ENCODE measurements around the gene ZNF398.
A peak's percentile ranks its signal among the peaks of the same experiment; 100 is the strongest.
"Not testable (repeated sequence)": the region's sequence is repeated elsewhere in the genome, so short reads cannot be mapped to it uniquely, and the experiment has no call there.

ZNF398 gene

GRCh38 chr7:149125863-149126661, 21.2 kb upstream of the ZNF398 start, which contains the start of gene ZNF425:
Gene ZNF425 (minus strand): TSS chr7:149126324. CDS start chr7:149126213, 111 bp downstream.
- Histone ChIP-seq H3K27me3 (ENCODE audit: control insufficient read depth in 5 of 5, insufficient read depth in 4 of 5, low read length in 5 of 5) (no peaks in the 10 kb centered on the region), H3K4me3 (ENCODE audit: low read depth in 1 of 5, low read length in 5 of 5) (peak within 1 kb of the TSS; percentile 79 to 99 (median 98)), H3K27ac (ENCODE audit: low read depth, low read length) (peak within 1 kb of the TSS; percentile 91), H3K4me1 (ENCODE audit: control insufficient read depth in 5 of 5, insufficient read depth in 5 of 5, low read length in 5 of 5) (peaks cover 0 to 29% (median 20%) of the 10 kb centered on the region in 5 donors), H3K9ac (ENCODE audit: low read length in 5 of 5) (peak within 1 kb of the TSS; percentile 87 to 98 (median 98)), H3K36me3 (ENCODE audit: control insufficient read depth in 5 of 5, insufficient read depth in 5 of 5, low read length in 5 of 5) (peaks cover 0 to 5% (median 3%) of the 10 kb centered on the region in 5 donors), H3K9me3 (ENCODE audit: control insufficient read depth in 5 of 5, low read length in 5 of 5) (peaks cover 0 to 6% (median 4%) of the 10 kb centered on the region in 5 donors)

DNA sequence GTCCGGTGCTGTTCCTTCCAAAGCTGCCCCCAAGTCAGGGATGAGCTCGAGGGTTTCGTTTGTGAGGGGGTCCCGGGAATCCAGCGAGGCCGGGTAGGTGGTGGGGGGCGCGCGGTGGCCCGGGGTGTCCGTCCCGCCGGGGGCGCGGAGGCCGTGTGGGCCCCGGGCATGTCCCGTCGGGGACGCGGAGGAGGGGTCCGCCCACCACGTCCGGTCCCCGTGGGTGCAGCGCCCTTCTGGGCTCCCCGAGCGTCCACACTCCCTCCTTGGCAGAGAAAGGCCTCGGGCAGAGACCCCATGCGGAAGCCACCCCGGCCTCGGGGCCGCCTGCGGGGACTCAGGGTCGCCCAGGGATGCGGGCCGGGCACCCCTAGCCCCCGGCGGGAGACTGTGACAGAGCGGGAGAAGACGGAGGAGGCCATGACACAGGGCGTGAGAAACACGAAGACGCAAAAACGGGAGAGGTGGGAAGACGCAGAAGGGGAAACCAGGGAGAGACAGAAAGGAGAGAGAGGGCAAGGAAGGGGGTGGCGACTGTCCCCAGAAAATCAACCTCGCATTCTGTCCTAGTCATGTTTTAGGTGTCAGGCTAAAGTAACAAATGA, 20.5 kb upstream of the ZNF398 start:
- Histone ChIP-seq H3K4me1 (ENCODE audit: control insufficient read depth in 5 of 5, insufficient read depth in 5 of 5, low read length in 5 of 5) (peaks cover 0 to 29% (median 20%) of the 10 kb centered on the region in 5 donors), H3K9me3 (ENCODE audit: control insufficient read depth in 5 of 5, low read length in 5 of 5) (peaks cover 0 to 6% (median 4%) of the 10 kb centered on the region in 5 donors), H3K9ac (ENCODE audit: low read length in 5 of 5) (peak overlapping the region; percentile 87 to 98 (median 98)), H3K27ac (ENCODE audit: low read depth, low read length) (peak overlapping the region; percentile 91), H3K27me3 (ENCODE audit: control insufficient read depth in 5 of 5, insufficient read depth in 4 of 5, low read length in 5 of 5) (no peaks in the 10 kb centered on the region), H3K36me3 (ENCODE audit: control insufficient read depth in 5 of 5, insufficient read depth in 5 of 5, low read length in 5 of 5) (peaks cover 0 to 6% (median 4%) of the 10 kb centered on the region in 5 donors), H3K4me3 (ENCODE audit: low read depth in 1 of 5, low read length in 5 of 5) (peak overlapping the region; percentile 79 to 99 (median 98))

DNA sequence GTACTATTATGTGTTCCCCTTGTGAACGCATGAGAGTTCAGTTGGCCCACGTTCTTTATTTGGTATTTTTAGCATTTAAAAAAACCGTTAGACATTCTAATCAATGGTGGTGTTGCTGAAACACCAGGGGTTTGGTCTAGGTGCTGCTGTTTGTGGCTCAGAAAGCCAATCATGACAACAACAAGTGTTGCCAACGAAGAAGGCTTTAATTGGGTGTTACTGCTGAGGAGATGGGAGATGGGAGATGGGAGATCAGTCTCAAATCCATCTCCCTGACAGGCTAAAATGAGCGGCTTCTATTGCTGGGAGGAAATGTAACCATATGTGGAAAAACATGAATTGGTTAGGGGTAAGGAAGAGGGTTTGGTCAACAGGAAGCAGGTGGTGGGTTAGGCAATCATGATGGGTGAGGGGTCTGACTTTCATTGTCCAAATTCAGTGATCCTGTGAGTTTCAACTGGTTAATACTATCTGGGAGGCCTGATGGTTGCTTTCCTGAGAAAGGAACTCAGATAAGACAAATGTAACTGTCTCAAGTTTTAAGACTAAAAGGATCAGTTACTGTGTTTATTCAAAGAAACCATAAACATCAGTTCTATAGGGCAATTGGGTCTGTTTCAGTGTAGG, 16.6 kb upstream of the ZNF398 start:
- Histone ChIP-seq H3K27me3 (ENCODE audit: control insufficient read depth in 5 of 5, insufficient read depth in 4 of 5, low read length in 5 of 5) (no peaks in the 10 kb centered on the region), H3K9me3 (ENCODE audit: control insufficient read depth in 5 of 5, low read length in 5 of 5) (peaks cover 0 to 6% (median 4%) of the 10 kb centered on the region in 5 donors), H3K4me1 (ENCODE audit: control insufficient read depth in 5 of 5, insufficient read depth in 5 of 5, low read length in 5 of 5) (peaks cover 0 to 18% (median 9%) of the 10 kb centered on the region in 5 donors), H3K36me3 (ENCODE audit: control insufficient read depth in 5 of 5, insufficient read depth in 5 of 5, low read length in 5 of 5) (peaks cover 0 to 8% (median 4%) of the 10 kb centered on the region in 5 donors), H3K4me3 (ENCODE audit: low read depth in 1 of 5, low read length in 5 of 5) (no peak overlapping the region), H3K27ac (ENCODE audit: low read depth, low read length) (no peak overlapping the region), H3K9ac (ENCODE audit: low read length in 5 of 5) (no peak overlapping the region)

- H3K27ac ChIP-seq (ENCODE audit: low read depth, low read length), result no peak overlapping the region
- H3K4me1 ChIP-seq (ENCODE audit: control insufficient read depth in 5 of 5, insufficient read depth in 5 of 5, low read length in 5 of 5), result peaks cover 0 to under 1% (median 0%) of the 10 kb centered on the region in 5 donors
- H3K9ac ChIP-seq (ENCODE audit: low read length in 5 of 5), result no peak overlapping the region
- H3K4me3 ChIP-seq (ENCODE audit: low read depth in 1 of 5, low read length in 5 of 5), result no peak overlapping the region
- no peaks in the 10 kb centered on the region for H3K27me3 ChIP-seq (ENCODE audit: control insufficient read depth in 5 of 5, insufficient read depth in 4 of 5, low read length in 5 of 5)
- peaks cover 0 to 8% (median 4%) of the 10 kb centered on the region in 5 donors for H3K36me3 ChIP-seq (ENCODE audit: control insufficient read depth in 5 of 5, insufficient read depth in 5 of 5, low read length in 5 of 5)
- peaks cover 0 to 6% (median 4%) of the 10 kb centered on the region in 5 donors for H3K9me3 ChIP-seq (ENCODE audit: control insufficient read depth in 5 of 5, low read length in 5 of 5)
These were observed 14.1 kb upstream of the ZNF398 start for GRCh38 chr7:149133028-149133710.

DNA sequence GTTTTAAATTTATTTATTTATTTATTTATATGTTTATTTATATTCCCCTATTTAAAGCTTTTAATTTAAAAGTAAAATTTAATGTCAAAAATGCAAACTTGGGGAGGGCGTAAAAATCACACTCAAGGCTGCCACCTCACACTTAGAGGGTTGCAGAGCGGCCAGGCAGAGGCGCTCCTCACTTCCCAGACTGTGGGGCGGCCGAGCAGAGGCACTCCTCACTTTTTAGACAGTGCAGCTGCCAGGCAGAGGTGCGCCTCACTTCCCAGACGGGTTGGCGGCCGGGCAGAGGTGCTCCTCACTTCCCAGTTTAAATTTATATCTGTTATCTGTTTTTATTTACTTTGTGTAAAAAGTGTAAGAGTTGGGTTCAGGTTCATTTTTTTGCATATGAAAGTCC, 11.1 kb upstream of the ZNF398 start:
- Histone ChIP-seq H3K36me3 (ENCODE audit: control insufficient read depth in 5 of 5, insufficient read depth in 5 of 5, low read length in 5 of 5) (peaks cover 0 to 4% (median 0%) of the 10 kb centered on the region in 5 donors), H3K27me3 (ENCODE audit: control insufficient read depth in 5 of 5, insufficient read depth in 4 of 5, low read length in 5 of 5) (no peaks in the 10 kb centered on the region), H3K9ac (ENCODE audit: low read length in 5 of 5) (no peak overlapping the region), H3K9me3 (ENCODE audit: control insufficient read depth in 5 of 5, low read length in 5 of 5) (no peaks in the 10 kb centered on the region), H3K27ac (ENCODE audit: low read depth, low read length) (no peak overlapping the region), H3K4me3 (ENCODE audit: low read depth in 1 of 5, low read length in 5 of 5) (no peak overlapping the region), H3K4me1 (ENCODE audit: control insufficient read depth in 5 of 5, insufficient read depth in 5 of 5, low read length in 5 of 5) (no peaks in the 10 kb centered on the region)

GRCh38 chr7:149140831-149141230, 6.4 kb upstream of the ZNF398 start:
- Histone ChIP-seq H3K4me3 (ENCODE audit: low read depth in 1 of 5, low read length in 5 of 5) (no peak overlapping the region), H3K27ac (ENCODE audit: low read depth, low read length) (no peak overlapping the region), H3K36me3 (ENCODE audit: control insufficient read depth in 5 of 5, insufficient read depth in 5 of 5, low read length in 5 of 5) (no peaks in the 10 kb centered on the region), H3K27me3 (ENCODE audit: control insufficient read depth in 5 of 5, insufficient read depth in 4 of 5, low read length in 5 of 5) (no peaks in the 10 kb centered on the region), H3K9me3 (ENCODE audit: control insufficient read depth in 5 of 5, low read length in 5 of 5) (no peaks in the 10 kb centered on the region), H3K9ac (ENCODE audit: low read length in 5 of 5) (no peak overlapping the region), H3K4me1 (ENCODE audit: control insufficient read depth in 5 of 5, insufficient read depth in 5 of 5, low read length in 5 of 5) (peaks cover 0 to under 1% (median 0%) of the 10 kb centered on the region in 5 donors)

- Histone ChIP-seq H3K4me1 (ENCODE audit: control insufficient read depth in 5 of 5, insufficient read depth in 5 of 5, low read length in 5 of 5) (peaks cover 0 to 9% (median 7%) of the 10 kb centered on the region in 5 donors), H3K27me3 (ENCODE audit: control insufficient read depth in 5 of 5, insufficient read depth in 4 of 5, low read length in 5 of 5) (no peaks in the 10 kb centered on the region), H3K9me3 (ENCODE audit: control insufficient read depth in 5 of 5, low read length in 5 of 5) (no peaks in the 10 kb centered on the region), H3K9ac (ENCODE audit: low read length in 5 of 5) (no peak overlapping the region), H3K27ac (ENCODE audit: low read depth, low read length) (no peak overlapping the region), H3K4me3 (ENCODE audit: low read depth in 1 of 5, low read length in 5 of 5) (no peak overlapping the region), H3K36me3 (ENCODE audit: control insufficient read depth in 5 of 5, insufficient read depth in 5 of 5, low read length in 5 of 5) (no peaks in the 10 kb centered on the region)
These were observed 5.4 kb upstream of the ZNF398 start for GRCh38 chr7:149141893-149142292.

GRCh38 chr7:149144436-149144922, 2.8 kb upstream of the ZNF398 start:
- not testable (repeated sequence) for H3K9ac ChIP-seq (ENCODE audit: low read length in 5 of 5); H3K27ac ChIP-seq (ENCODE audit: low read depth, low read length); H3K9me3 ChIP-seq (ENCODE audit: control insufficient read depth in 5 of 5, low read length in 5 of 5); H3K4me3 ChIP-seq (ENCODE audit: low read depth in 1 of 5, low read length in 5 of 5); H3K27me3 ChIP-seq (ENCODE audit: control insufficient read depth in 5 of 5, insufficient read depth in 4 of 5, low read length in 5 of 5); H3K36me3 ChIP-seq (ENCODE audit: control insufficient read depth in 5 of 5, insufficient read depth in 5 of 5, low read length in 5 of 5)
- peaks cover 2 to 24% (median 19%) of the 10 kb centered on the region in 5 donors for H3K4me1 ChIP-seq (ENCODE audit: control insufficient read depth in 5 of 5, insufficient read depth in 5 of 5, low read length in 5 of 5)

- no peak overlapping the region for H3K9ac ChIP-seq (ENCODE audit: low read length in 5 of 5)
- no peak overlapping the region for H3K4me3 ChIP-seq (ENCODE audit: low read depth in 1 of 5, low read length in 5 of 5)
- no peaks in the 10 kb centered on the region for H3K27me3 ChIP-seq (ENCODE audit: control insufficient read depth in 5 of 5, insufficient read depth in 4 of 5, low read length in 5 of 5)
- no peaks in the 10 kb centered on the region for H3K9me3 ChIP-seq (ENCODE audit: control insufficient read depth in 5 of 5, low read length in 5 of 5)
- peaks cover 2 to 24% (median 19%) of the 10 kb centered on the region in 5 donors for H3K4me1 ChIP-seq (ENCODE audit: control insufficient read depth in 5 of 5, insufficient read depth in 5 of 5, low read length in 5 of 5)
- no peak overlapping the region for H3K27ac ChIP-seq (ENCODE audit: low read depth, low read length)
- no peaks in the 10 kb centered on the region for H3K36me3 ChIP-seq (ENCODE audit: control insufficient read depth in 5 of 5, insufficient read depth in 5 of 5, low read length in 5 of 5)
These were observed 2.0 kb upstream of the ZNF398 start for GRCh38 chr7:149145031-149145845.

All from subcutaneous abdominal adipose tissue (tissue), 5 donors.